Spleen (tissue), 11 donors: Measurements from ENCODE around the gene AMN1. TPM values are rescaled to one million over a fixed set of nuclear protein-coding genes. Genes with fewer than 3 reads are reported as not detected.
A peak's percentile ranks its signal among the peaks of the same experiment; 100 is the strongest.
"Not testable (repeated sequence)": the region's sequence is repeated elsewhere in the genome, so short reads cannot be mapped to it uniquely, and the experiment has no call there.

ENCODE experiments used
- DNase-seq: peaks from one replicate; pipeline ENCODE4 v3.0.0-alpha.2; 2020
- H3K27ac ChIP-seq, 8 donors: fragments of 200-600 bp; sonication (generic) in 7 of 8; 1 replicate in 4 of 8; 2 replicates in 4 of 8; pipeline versions ENCODE4 v1.5.0 to v1.8.0; 2016 to 2021; ENCODE audit warnings: inconsistent platforms in 4 of 8, mild to moderate bottlenecking in 4 of 8, moderate library complexity in 1 of 8
- H3K27me3 ChIP-seq, 7 donors: fragments of 200-600 bp; sonication (generic) in 6 of 7; replicated peaks in 1 of 7; 1 replicate in 4 of 7; 2 replicates in 3 of 7; pipeline versions ENCODE4 v1.5.0 to v1.8.0; 2016 to 2021; ENCODE audit warnings: inconsistent platforms in 3 of 7, mild to moderate bottlenecking in 1 of 7
- H3K36me3 ChIP-seq, 6 donors: fragments of 200-600 bp; sonication (generic) in 5 of 6; 1 replicate in 4 of 6; 2 replicates in 2 of 6; pipeline versions ENCODE4 v1.5.0 to v1.8.0; 2016 to 2021; ENCODE audit warnings: inconsistent platforms in 2 of 6
- H3K4me1 ChIP-seq, 6 donors: fragments of 200-600 bp; sonication (generic) in 5 of 6; 1 replicate in 3 of 6; 2 replicates in 3 of 6; pipeline versions ENCODE4 v1.5.0 to v1.8.0; 2016 to 2021; ENCODE audit warnings: inconsistent platforms in 3 of 6
- H3K4me3 ChIP-seq, 8 donors: fragments of 200-600 bp; sonication (generic) in 7 of 8; 1 replicate in 4 of 8; 2 replicates in 4 of 8; pipeline versions ENCODE4 v1.5.0 to v1.8.0; 2016 to 2021; ENCODE audit warnings: inconsistent platforms in 4 of 8, mild to moderate bottlenecking in 4 of 8, moderate library complexity in 2 of 8
- H3K9me3 ChIP-seq, 8 donors: fragments of 200-600 bp; sonication (generic) in 7 of 8; 1 replicate in 4 of 8; 2 replicates in 4 of 8; pipeline versions ENCODE4 v1.5.0 to v1.8.0; 2016 to 2021; ENCODE audit warnings: inconsistent platforms in 4 of 8
- CTCF ChIP-seq, 11 experiments: fragments of 200-600 bp in 7 of 11; fragments of 450-650 bp in 4 of 11; sonication (generic) in 4 of 11; IDR thresholded peaks in 8 of 11; conservative IDR thresholded peaks in 3 of 11; 1 replicate in 7 of 11; 2 replicates in 4 of 11; pipeline versions ENCODE4 v1.4.0 to v1.8.0; 2016 to 2021; ENCODE audit warnings: antibody characterized with exemption in 11 of 11, inconsistent platforms in 4 of 11, mild to moderate bottlenecking in 1 of 11
- POLR2A ChIP-seq, 3 donors: fragments of 450-650 bp; IDR thresholded peaks; one replicate each; pipeline ENCODE4 v1.5.1; 2017; ENCODE audit warnings: antibody characterized with exemption in 3 of 3, mild to moderate bottlenecking in 1 of 3
- POLR2AphosphoS5 ChIP-seq, 3 donors: sonication (generic); formaldehyde crosslinking; IDR thresholded peaks; one replicate each; pipeline ENCODE4 v1.5.1; 2017; ENCODE audit warnings: antibody characterized with exemption in 3 of 3
- WGBS, 5 donors: extraction: QIAGEN DNeasy Blood & Tissue Kit in 3 of 5; methylation state at CpG; one replicate each; pipeline versions ENCODE4 v1.1.5 to v1.1.7; 2013 to 2018; 5-methylcytosine and 5-hydroxymethylcytosine counted together
- intact Hi-C: fragments of 100-400 bp; cut with DNase I; formaldehyde crosslinking; loops from one replicate; pipeline ENCODE4 v1.15.0; 2023; ENCODE audit warnings: low total_unique reads
- polyA plus RNA-seq, 3 donors: library from polyadenylated mRNA; stranded (reverse); fragments of 200-250 nt; gene quantifications; one replicate each; pipeline ENCODE4 v1.2.1, GENCODE V29; 2013
- total RNA-seq, 7 donors: library from RNA; depleted of rRNA in 3 of 7; stranded (reverse); fragments of >200 nt in 3 of 7; fragmentation: NEBNext Ultra II Directional in 4 of 7; extraction: Animal tissue kit (Norgen Biotek cat#: 25700) in 4 of 7; gene quantifications; one replicate each; pipeline versions ENCODE4 v1.1.0 to v1.2.1, GENCODE V29; 2016 to 2021
- donor health status: healthy with polysubstance abuse.
- donor health status: DM: no; HTN: no; CAD: no; lungs with moderate emphysema.
- donor health status: DM: no; HTN: no; CAD: no.
- donor health status: Bipolar disorder and iron deficiency.
- donor health status: healthy.
- donor health status: DM: no; HTN: no; CAD: no.
- donor health status: DM: yes; HTN: yes; CAD: no.

The AMN1 gene
- total and polyA plus RNA-seq, 10 donors, result 12.9 to 27.4 (median 16.1) TPM

- DNase-seq, result peak; percentile 74
- Histone ChIP-seq H3K4me1 (peaks cover 5 to 29% (median 18%) of the 10 kb centered on the region in 6 donors), H3K36me3 (peaks cover 0 to 86% (median 28%) of the 10 kb centered on the region in 6 donors), H3K9me3 (peaks cover 11 to 51% (median 36%) of the 10 kb centered on the region in 8 donors), H3K27me3 (no peaks in the 10 kb centered on the region), H3K4me3 (no peak overlapping the region), H3K27ac (peak overlapping the region in 7 of 8 donors; percentile 60 to 85 (median 82))
- 46 to 58% (median 51%) methylated on average over 3 of the region's 3 CpGs for WGBS, 5 donors
- TF ChIP-seq POLR2A (IDR thresholded peaks at IDR 0.05) (no peak), POLR2AphosphoS5 (IDR thresholded peaks at IDR 0.05) (peak in 2 of 3 donors; percentile 14), CTCF (IDR thresholded peaks at IDR 0.05 in 8 of 11, conservative IDR thresholded peaks at IDR 0.05 in 3 of 11) (no peak)
- intact Hi-C loops, result no loop called here
Observed at GRCh38 chr12:31687101-31687527, 41.7 kb downstream of the AMN1 start.

GRCh38 chr12:31685801-31686200 lies 43.0 kb downstream of the AMN1 start:
- H3K27ac ChIP-seq, result peak overlapping the region in 7 of 8 donors; percentile 24 to 85 (median 82)
- H3K4me3 ChIP-seq, result no peak overlapping the region
- 78 to 99% (median 95%) methylated on average over 3 of the region's 3 CpGs for WGBS, 5 donors
- TF ChIP-seq CTCF (IDR thresholded peaks at IDR 0.05 in 8 of 11, conservative IDR thresholded peaks at IDR 0.05 in 3 of 11) (no peak), POLR2A (IDR thresholded peaks at IDR 0.05) (no peak), POLR2AphosphoS5 (IDR thresholded peaks at IDR 0.05) (no peak)
- peaks cover 0 to 77% (median 28%) of the 10 kb centered on the region in 6 donors for H3K36me3 ChIP-seq
- no peaks in the 10 kb centered on the region for H3K27me3 ChIP-seq
- H3K9me3 ChIP-seq, result peaks cover 11 to 51% (median 36%) of the 10 kb centered on the region in 8 donors
- intact Hi-C loops, result no loop called here
- peaks cover 5 to 34% (median 18%) of the 10 kb centered on the region in 6 donors for H3K4me1 ChIP-seq
- no peak for DNase-seq

- intact Hi-C loops, result no loop called here
- peak overlapping the region in 7 of 8 donors; percentile 22 to 69 (median 58) for H3K27ac ChIP-seq
- H3K36me3 ChIP-seq, result peaks cover 0 to 60% (median 13%) of the 10 kb centered on the region in 6 donors
- peak; percentile 83 for DNase-seq
- no peaks in the 10 kb centered on the region for H3K27me3 ChIP-seq
- H3K4me1 ChIP-seq, result peaks cover 5 to 27% (median 12%) of the 10 kb centered on the region in 6 donors
- no peak overlapping the region for H3K4me3 ChIP-seq
- TF ChIP-seq POLR2AphosphoS5 (IDR thresholded peaks at IDR 0.05) (peak in 1 of 3 donors; percentile 81), CTCF (IDR thresholded peaks at IDR 0.05 in 8 of 11, conservative IDR thresholded peaks at IDR 0.05 in 3 of 11) (peak; percentile 65 to 84 (median 74)), POLR2A (IDR thresholded peaks at IDR 0.05) (no peak)
- 61 to 65% (median 63%) methylated on average over 10 of the region's 10 CpGs for WGBS, 5 donors
- peaks cover 11 to 37% (median 31%) of the 10 kb centered on the region in 8 donors for H3K9me3 ChIP-seq
Observed at GRCh38 chr12:31682136-31682962, 46.5 kb downstream of the AMN1 start.

GRCh38 chr12:31672521-31672920 lies 56.3 kb downstream of the AMN1 start:
- no peaks in the 10 kb centered on the region for H3K27me3 ChIP-seq
- DNase-seq, result no peak
- no peak overlapping the region for H3K4me3 ChIP-seq
- intact Hi-C loops, result no loop called here
- H3K4me1 ChIP-seq, result no peaks in the 10 kb centered on the region
- 90 to 98% (median 96%) methylated on average over 4 of the region's 4 CpGs for WGBS, 5 donors
- peaks cover 0 to 25% (median 19%) of the 10 kb centered on the region in 8 donors for H3K9me3 ChIP-seq
- peaks cover 0 to 73% (median 12%) of the 10 kb centered on the region in 6 donors for H3K36me3 ChIP-seq
- H3K27ac ChIP-seq, result no peak overlapping the region
- no peak for TF ChIP-seq POLR2A (IDR thresholded peaks at IDR 0.05)
- no peak for TF ChIP-seq POLR2AphosphoS5 (IDR thresholded peaks at IDR 0.05)
- TF ChIP-seq CTCF (IDR thresholded peaks at IDR 0.05 in 8 of 11, conservative IDR thresholded peaks at IDR 0.05 in 3 of 11), result no peak

- H3K27me3 ChIP-seq, DNase-seq, intact Hi-C loops, H3K4me1 ChIP-seq, H3K4me3 ChIP-seq, H3K27ac ChIP-seq: not testable (repeated sequence)
- peaks cover 0 to 37% (median 27%) of the 10 kb centered on the region in 8 donors for H3K9me3 ChIP-seq
- 82 to 96% (median 90%) methylated on average over 2 of the region's 2 CpGs for WGBS, 5 donors
- H3K36me3 ChIP-seq, result peaks cover 0 to 60% (median 9%) of the 10 kb centered on the region in 6 donors
Observed at GRCh38 chr12:31669582-31669981, 59.2 kb downstream of the AMN1 start.
